Left renal pelvis (tissue), 4 donors: ENCODE results near the gene DTNA. TPM values are rescaled to one million over a fixed set of nuclear protein-coding genes. Genes with fewer than 3 reads are reported as not detected.
"Not testable (repeated sequence)": the region's sequence is repeated elsewhere in the genome, so short reads cannot be mapped to it uniquely, and the experiment has no call there.

Source experiments
- DNase-seq, 4 donors: peaks; one replicate each; pipeline ENCODE4 v3.0.0-alpha.2; 2013; ENCODE audit warnings: low read depth in 4 of 4, low spot score in 3 of 4
- polyA plus RNA-seq, 4 donors: library from polyadenylated mRNA; unstranded; fragments of 120-200 nt; gene quantifications; one replicate each; pipeline ENCODE4 v1.2.1, GENCODE V29; 2013; ENCODE audit not compliant: insufficient read length in 4 of 4

DTNA gene
- 10 to 100 TPM in 3 of 4 donors, 1 to 10 TPM in 1; 8.9 to 20.8 (median 18.3) TPM for polyA plus RNA-seq

GRCh38 chr18:34709750-34710441 lies at the start of gene DTNA:
Gene DTNA (plus strand): TSS chr18:34710298. CDS start chr18:34755977, 45,679 bp downstream.
- DNase-seq: peak; percentile 50 to 73 (median 52)

- no peak for DNase-seq
Observed at GRCh38 chr18:34660572-34660971, 49.5 kb upstream of the DTNA start.

GRCh38 chr18:34661464-34662087 lies 48.5 kb upstream of the DTNA start:
- peak in 2 of 4 donors; percentile 14 to 35 for DNase-seq

- DNase-seq: no peak
Observed at GRCh38 chr18:34676816-34677574, 33.1 kb upstream of the DTNA start.

GRCh38 chr18:34689750-34690149 lies 20.3 kb upstream of the DTNA start:
- DNase-seq: not testable (repeated sequence)

GRCh38 chr18:34691614-34692013 lies 18.5 kb upstream of the DTNA start:
- no peak for DNase-seq

- DNase-seq: no peak
Observed at GRCh38 chr18:34694591-34695165, 15.4 kb upstream of the DTNA start.

GRCh38 chr18:34695310-34695709 lies 14.8 kb upstream of the DTNA start:
- peak; percentile 23 to 49 (median 36) for DNase-seq

- no peak for DNase-seq
Observed at GRCh38 chr18:34696671-34697070, 13.4 kb upstream of the DTNA start.

GRCh38 chr18:34697233-34697632 lies 12.9 kb upstream of the DTNA start:
- no peak for DNase-seq

- DNase-seq: no peak
Observed at GRCh38 chr18:34697891-34698290, 12.2 kb upstream of the DTNA start.

GRCh38 chr18:34701911-34702310 lies 8.2 kb upstream of the DTNA start:
- DNase-seq: no peak

GRCh38 chr18:34702814-34703213 lies 7.3 kb upstream of the DTNA start:
- DNase-seq: no peak

GRCh38 chr18:34704074-34704473 lies 6.0 kb upstream of the DTNA start:
- no peak for DNase-seq

GRCh38 chr18:34704823-34705222 lies 5.3 kb upstream of the DTNA start:
- DNase-seq: no peak

- peak in 2 of 4 donors; percentile 43 to 45 for DNase-seq
Observed at GRCh38 chr18:34707670-34708069, 2.4 kb upstream of the DTNA start.

GRCh38 chr18:34709104-34709503 lies 994 bp upstream of the DTNA start:
- DNase-seq: no peak

- peak in 2 of 4 donors; percentile 27 for DNase-seq
Observed at GRCh38 chr18:34710458-34710914, 388 bp downstream of the DTNA start.

- peak in 2 of 4 donors; percentile 20 to 51 for DNase-seq
Observed at GRCh38 chr18:34710934-34711333, 836 bp downstream of the DTNA start.

- DNase-seq: not testable (repeated sequence)
Observed at GRCh38 chr18:34716111-34716510, 6.0 kb downstream of the DTNA start.

GRCh38 chr18:34718610-34719009 lies 8.5 kb downstream of the DTNA start:
- no peak for DNase-seq
